GM23248 (cell line): ENCODE results near the gene PGK2. TPM values are rescaled to one million over a fixed set of nuclear protein-coding genes. Genes with fewer than 3 reads are reported as not detected.

Source experiments
- DNase-seq: peaks from one replicate; pipeline ENCODE4 v3.0.0-alpha.2; 2015
- H2AFZ ChIP-seq: fragments of 200-600 bp; sonication (generic); 2 replicates; pipeline ENCODE4 v1.6.1; 2016; ENCODE audit warnings: antibody characterized with exemption
- H3F3A ChIP-seq: fragments of 200-600 bp; sonication (generic); 2 replicates; pipeline ENCODE4 v1.6.1; 2016; ENCODE audit warnings: mild to moderate bottlenecking, antibody characterized with exemption, mixed run types; ENCODE audit not compliant: insufficient read depth
- H3K27ac ChIP-seq: fragments of 200-600 bp; sonication (generic); 2 replicates; pipeline ENCODE4 v1.5.1; 2016; ENCODE audit warnings: mild to moderate bottlenecking
- H3K27me3 ChIP-seq: fragments of 200-600 bp; sonication (generic); replicated peaks from 2 replicates; pipeline ENCODE4 v1.6.1; 2016; ENCODE audit warnings: mild to moderate bottlenecking; ENCODE audit not compliant: insufficient read depth
- H3K36me3 ChIP-seq: fragments of 200-600 bp; sonication (generic); 2 replicates; pipeline ENCODE4 v1.6.1; 2016; ENCODE audit warnings: low read depth, mild to moderate bottlenecking
- H3K4me1 ChIP-seq: fragments of 200-600 bp; sonication (generic); 2 replicates; pipeline ENCODE4 v1.6.1; 2016; ENCODE audit warnings: mild to moderate bottlenecking; ENCODE audit not compliant: insufficient read depth
- H3K4me2 ChIP-seq: fragments of 200-600 bp; sonication (generic); one replicate; pipeline ENCODE4 v1.6.1; 2016; ENCODE audit warnings: mild to moderate bottlenecking; ENCODE audit not compliant: unreplicated experiment
- H3K4me3 ChIP-seq: fragments of 200-600 bp; sonication (generic); 2 replicates; pipeline ENCODE4 v1.5.1; 2016; ENCODE audit warnings: mild to moderate bottlenecking
- H3K79me2 ChIP-seq: fragments of 200-600 bp; sonication (generic); 2 replicates; pipeline ENCODE4 v1.6.1; 2016; ENCODE audit warnings: mild to moderate bottlenecking; ENCODE audit not compliant: insufficient read depth
- H3K9ac ChIP-seq: fragments of 200-600 bp; sonication (generic); 2 replicates; pipeline ENCODE4 v1.6.1; 2016; ENCODE audit warnings: mild to moderate bottlenecking
- H3K9me2 ChIP-seq: fragments of 200-600 bp; sonication (generic); 2 replicates; pipeline ENCODE4 v1.6.1; 2016; ENCODE audit warnings: mixed run types, mild to moderate bottlenecking, moderate library complexity; ENCODE audit not compliant: insufficient read depth
- H3K9me3 ChIP-seq: fragments of 200-600 bp; sonication (generic); one replicate; pipeline ENCODE4 v1.6.1; 2017; ENCODE audit warnings: low read depth
- H4K20me1 ChIP-seq: fragments of 200-600 bp; sonication (generic); 2 replicates; pipeline ENCODE4 v1.6.0; 2016; ENCODE audit not compliant: insufficient read depth
- EZH2 ChIP-seq: fragments of 200-600 bp; sonication (generic); IDR thresholded peaks from 2 replicates; pipeline ENCODE4 v1.6.1; 2018; ENCODE audit warnings: antibody characterized with exemption, mild to moderate bottlenecking; ENCODE audit not compliant: insufficient read depth, poor library complexity, severe bottlenecking
- EZH2phosphoT487 ChIP-seq: fragments of 200-600 bp; sonication (generic); IDR thresholded peaks from 2 replicates; pipeline ENCODE4 v1.6.1; 2018; ENCODE audit warnings: antibody characterized with exemption, moderate library complexity, mild to moderate bottlenecking, low read depth; ENCODE audit not compliant: insufficient read depth
- WGBS, 2 experiments: methylation state at CpG; one replicate each; pipeline ENCODE4 v1.1.6; 2015 to 2017; ENCODE audit warnings: low lambda C conversion rate in 2 of 2, low coverage in 1 of 2; ENCODE audit errors: missing lambda C conversion rate in 2 of 2; 5-methylcytosine and 5-hydroxymethylcytosine counted together
- in situ Hi-C: fragments of 300-500 bp; cut with MboI; formaldehyde crosslinking; loops from 2 replicates; pipeline ENCODE4 v1.15.0; 2020
- polyA plus RNA-seq: library from polyadenylated mRNA; unstranded; fragments of >200 nt; fragmentation: Nextera tagmentation; extraction: Ambion mirVana; gene quantifications from 2 replicates; pipeline ENCODE4 v1.2.1, GENCODE V29; 2016
- total RNA-seq: library from RNA; depleted of rRNA; stranded (reverse); fragments of >200 nt; shearing (Covaris generic); gene quantifications from 2 replicates; pipeline ENCODE4 v1.2.3, GENCODE V29; 2014; rRNA removed

Gene PGK2
- total RNA-seq (not detected in 2 replicates), polyA plus RNA-seq (not detected in 2 replicates)

DNA sequence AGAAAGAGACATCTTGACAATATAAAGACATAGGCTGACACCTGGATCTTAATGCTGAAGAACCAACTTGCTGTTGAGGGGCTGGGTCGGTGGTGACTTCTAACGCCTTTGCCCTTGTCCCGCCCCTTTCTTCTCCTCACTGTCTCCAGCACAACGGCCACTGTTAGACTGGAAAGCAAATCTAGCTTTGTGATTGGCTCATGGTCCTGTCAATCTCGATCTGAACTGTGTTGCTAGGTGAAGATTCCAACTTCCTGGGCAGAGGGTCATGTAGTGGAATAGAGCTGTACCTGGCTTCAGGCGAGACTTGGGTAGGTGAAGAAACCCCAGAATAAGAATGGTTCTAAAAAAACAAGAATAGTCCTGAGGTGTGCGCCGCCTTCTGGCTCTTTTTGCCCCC lies at the start of gene PGK2:
PGK2 (minus strand) TSS at position 110 of the 400 bp plus-strand sequence; CDS start at position 12, 98 bp downstream.
- no peaks in the 10 kb centered on the region for H3K79me2 ChIP-seq
- no peaks in the 10 kb centered on the region for H3K27me3 ChIP-seq
- H3K4me3 ChIP-seq = no peak within 1 kb of the TSS
- H3F3A ChIP-seq = no peaks in the 10 kb centered on the region
- WGBS, 2 experiments = 34 to 36% methylated on average over 8 of the region's 8 CpGs
- H3K9me2 ChIP-seq = no peaks in the 10 kb centered on the region
- no peak for DNase-seq
- no peak within 1 kb of the TSS for H2AFZ ChIP-seq
- no peaks in the 10 kb centered on the region for H3K9me3 ChIP-seq
- in situ Hi-C loops = no loop called here
- no peak within 1 kb of the TSS for H3K4me2 ChIP-seq
- H4K20me1 ChIP-seq = no peaks in the 10 kb centered on the region
- no peak for TF ChIP-seq EZH2
- no peaks in the 10 kb centered on the region for H3K4me1 ChIP-seq
- no peaks in the 10 kb centered on the region for H3K36me3 ChIP-seq
- no peak within 1 kb of the TSS for H3K9ac ChIP-seq
- H3K27ac ChIP-seq = no peak within 1 kb of the TSS

DNA sequence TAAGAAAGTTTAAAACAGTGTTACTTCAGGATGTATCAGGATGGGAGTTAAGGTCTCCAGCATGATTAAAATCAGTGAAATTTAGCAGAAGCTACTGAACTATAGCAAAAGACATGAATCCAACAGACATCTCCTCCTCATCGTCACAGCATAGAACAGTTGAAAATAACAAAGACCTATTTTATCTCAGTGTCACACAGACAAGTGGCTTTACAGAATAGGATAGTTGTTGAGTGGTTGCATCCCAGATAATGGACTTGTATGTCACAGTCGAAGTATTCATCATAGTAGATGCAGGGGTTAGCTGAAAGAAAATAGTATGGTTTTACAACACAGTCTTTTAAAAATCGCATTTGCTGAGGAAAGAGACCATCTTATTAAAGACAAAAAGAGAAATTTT lies 48.1 kb upstream of the PGK2 start:
- Histone ChIP-seq H3K4me1 (no peaks in the 10 kb centered on the region), H3K9me3 (no peaks in the 10 kb centered on the region), H2AFZ (no peak overlapping the region), H3K9ac (no peak overlapping the region), H3K27me3 (no peaks in the 10 kb centered on the region), H3F3A (no peaks in the 10 kb centered on the region), H3K79me2 (no peaks in the 10 kb centered on the region), H3K9me2 (no peaks in the 10 kb centered on the region), H3K4me2 (no peak overlapping the region), H3K27ac (no peak overlapping the region), H3K4me3 (no peak overlapping the region), H3K36me3 (no peaks in the 10 kb centered on the region), H4K20me1 (no peaks in the 10 kb centered on the region)
- in situ Hi-C loops = no loop called here
- 43 to 47% methylated on average over 3 of the region's 3 CpGs for WGBS, 2 experiments
- DNase-seq = no peak
- TF ChIP-seq EZH2 (no peak), EZH2phosphoT487 (no peak)

DNA sequence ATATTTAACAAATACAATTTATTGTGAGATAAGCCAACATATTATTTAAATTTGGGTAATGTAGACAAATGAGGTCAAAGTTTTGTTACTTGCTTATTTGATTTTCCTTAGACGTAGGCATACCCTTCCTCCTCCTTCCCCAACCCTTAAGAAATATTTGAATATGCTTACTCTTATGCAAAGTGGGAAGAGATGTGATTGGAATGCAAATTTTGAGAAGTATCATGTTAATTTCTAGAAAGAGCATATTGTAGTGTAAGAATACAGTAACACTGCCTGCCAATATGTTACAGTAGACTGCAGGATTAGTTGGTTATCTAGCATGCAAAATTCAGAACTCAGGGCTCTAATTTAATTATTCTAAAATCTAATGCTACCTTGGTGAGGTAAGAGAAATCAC lies 46.3 kb upstream of the PGK2 start:
- H3K27ac ChIP-seq = no peak overlapping the region
- 49 to 73% methylated on average over 1 of the region's 1 CpG for WGBS, 2 experiments
- no peaks in the 10 kb centered on the region for H4K20me1 ChIP-seq
- no peaks in the 10 kb centered on the region for H3K27me3 ChIP-seq
- H3K4me2 ChIP-seq = no peak overlapping the region
- no peaks in the 10 kb centered on the region for H3K79me2 ChIP-seq
- no peak overlapping the region for H2AFZ ChIP-seq
- no peaks in the 10 kb centered on the region for H3K36me3 ChIP-seq
- no peaks in the 10 kb centered on the region for H3K4me1 ChIP-seq
- H3F3A ChIP-seq = no peaks in the 10 kb centered on the region
- H3K9me2 ChIP-seq = no peaks in the 10 kb centered on the region
- no peak overlapping the region for H3K4me3 ChIP-seq
- DNase-seq = no peak
- no peaks in the 10 kb centered on the region for H3K9me3 ChIP-seq
- TF ChIP-seq EZH2phosphoT487 (no peak), EZH2 (no peak)
- in situ Hi-C loops = no loop called here
- H3K9ac ChIP-seq = no peak overlapping the region

DNA sequence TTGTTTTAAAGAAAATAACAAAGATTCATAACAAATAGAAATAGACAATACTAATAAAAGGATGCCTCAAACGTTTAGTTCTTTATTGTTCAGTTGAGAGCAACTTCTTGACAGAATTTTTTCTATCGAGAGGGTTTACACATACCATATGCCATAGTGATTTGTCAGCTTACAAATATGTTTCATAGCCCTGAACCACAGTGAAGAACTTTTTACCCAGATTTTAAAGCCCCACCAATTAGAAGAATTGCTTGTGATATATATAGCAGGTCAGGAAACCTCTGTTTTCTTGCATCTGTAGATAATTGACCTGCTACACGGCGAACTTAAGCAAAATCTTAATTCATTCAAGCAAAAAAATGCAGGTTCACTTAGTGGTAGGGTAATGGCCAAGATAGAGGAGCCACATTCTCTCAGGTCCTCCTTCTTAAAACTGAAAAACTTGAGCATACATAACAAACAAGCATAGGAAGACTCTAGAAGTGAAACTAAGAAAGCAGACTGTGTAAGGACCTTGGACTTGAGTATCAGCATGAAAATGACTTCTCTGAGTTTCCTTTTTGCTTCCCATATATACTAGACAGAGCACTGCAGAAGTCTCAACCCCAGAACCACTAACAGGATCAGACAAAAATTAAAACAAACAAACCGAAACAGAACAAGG lies 39.8 kb upstream of the PGK2 start:
- Histone ChIP-seq H4K20me1 (no peaks in the 10 kb centered on the region), H3K9ac (no peak overlapping the region), H3K4me1 (no peaks in the 10 kb centered on the region), H3K4me3 (peak overlapping the region; percentile 40; the same call in 1 of the 2 replicates), H3K9me2 (no peaks in the 10 kb centered on the region), H3K27me3 (no peaks in the 10 kb centered on the region), H3K79me2 (no peaks in the 10 kb centered on the region), H3K9me3 (no peaks in the 10 kb centered on the region), H3K36me3 (no peaks in the 10 kb centered on the region), H3F3A (no peaks in the 10 kb centered on the region), H2AFZ (peak overlapping the region; percentile 32; the same call in 1 of the 2 replicates), H3K4me2 (no peak overlapping the region), H3K27ac (no peak overlapping the region)
- in situ Hi-C loops = no loop called here
- DNase-seq = no peak
- TF ChIP-seq EZH2 (no peak), EZH2phosphoT487 (no peak)
- WGBS, 2 experiments = 4% methylated on average over 5 of the region's 5 CpGs
